ENCODE results near the gene FHIT.

FHIT gene

DNA sequence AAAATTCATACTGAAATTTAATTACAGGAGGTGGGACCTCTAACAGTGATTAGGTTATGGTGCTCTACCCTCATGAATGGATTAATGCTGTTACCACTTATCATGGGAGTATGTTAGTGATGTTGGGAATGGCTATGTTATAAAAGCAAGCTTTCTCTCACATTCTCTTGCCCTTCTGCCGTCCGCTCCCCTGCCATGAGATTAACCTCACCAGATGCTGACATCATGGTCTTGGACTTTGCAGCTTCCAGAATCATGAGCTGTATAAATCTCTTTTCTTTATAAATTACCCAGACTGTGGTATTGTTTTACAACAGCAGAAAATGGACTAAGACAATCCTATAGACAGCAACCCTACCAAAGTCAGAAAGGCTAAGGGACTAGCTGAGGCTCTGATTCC lies 884.8 kb downstream of the FHIT start:
- DNase-seq, result no peak

DNA sequence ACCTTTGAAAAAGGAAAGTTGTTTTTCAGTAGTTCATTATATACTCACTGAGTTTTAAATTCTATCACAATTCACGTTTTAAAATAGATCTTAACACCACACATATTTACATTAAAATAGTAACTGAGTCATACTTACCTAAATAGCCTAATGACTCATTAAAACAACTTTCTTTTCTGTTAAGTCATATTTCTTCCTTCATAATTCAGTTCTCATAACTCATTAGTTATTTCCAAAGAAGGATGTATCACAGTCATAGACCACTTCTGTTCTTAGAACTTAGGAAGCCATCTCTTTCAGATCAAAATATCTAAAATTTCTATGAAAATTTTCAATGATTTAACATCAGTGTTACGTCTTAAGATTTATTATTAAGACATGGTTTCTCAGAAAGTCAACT lies 885.9 kb downstream of the FHIT start:
- DNase-seq, result no peak

DNA sequence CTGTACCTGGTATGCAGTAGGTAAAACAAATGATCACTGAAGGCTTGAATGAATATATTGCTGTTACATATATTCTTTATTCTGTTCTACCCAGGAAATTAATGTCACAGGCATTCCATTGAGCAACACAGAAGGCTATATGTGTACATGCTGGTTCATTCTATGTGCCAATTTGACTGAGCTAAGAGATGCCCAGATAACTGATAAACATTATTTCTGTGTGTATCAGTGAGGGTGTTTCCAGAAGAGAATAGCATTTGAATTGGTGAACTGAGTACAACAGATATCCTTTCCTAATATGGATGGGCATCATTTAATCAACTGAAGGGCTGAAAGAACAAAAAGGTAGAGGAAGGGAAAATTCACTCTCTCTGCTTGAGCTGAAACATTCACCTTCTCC lies 886.8 kb downstream of the FHIT start:
- no peak for DNase-seq

DNA sequence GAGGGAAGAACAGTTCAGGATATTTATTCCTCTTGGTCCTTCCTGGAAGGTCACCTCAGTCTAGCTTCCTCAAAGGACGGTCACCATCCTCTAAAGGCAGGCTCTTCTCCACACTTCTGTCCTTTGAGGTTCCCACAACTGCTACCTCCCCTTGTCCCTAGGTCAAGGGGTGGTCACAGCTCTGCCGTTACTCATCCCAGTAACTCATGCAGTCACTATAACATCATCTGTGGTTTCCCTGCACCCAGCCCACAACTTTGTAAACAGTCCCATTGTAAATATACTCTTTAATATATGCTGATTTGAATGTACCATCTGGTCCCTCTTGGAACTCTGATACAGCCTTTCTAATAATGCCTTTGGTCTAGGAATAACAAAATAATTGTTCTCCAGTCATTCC lies 887.4 kb downstream of the FHIT start:
- DNase-seq, result peak; percentile 6

DNA sequence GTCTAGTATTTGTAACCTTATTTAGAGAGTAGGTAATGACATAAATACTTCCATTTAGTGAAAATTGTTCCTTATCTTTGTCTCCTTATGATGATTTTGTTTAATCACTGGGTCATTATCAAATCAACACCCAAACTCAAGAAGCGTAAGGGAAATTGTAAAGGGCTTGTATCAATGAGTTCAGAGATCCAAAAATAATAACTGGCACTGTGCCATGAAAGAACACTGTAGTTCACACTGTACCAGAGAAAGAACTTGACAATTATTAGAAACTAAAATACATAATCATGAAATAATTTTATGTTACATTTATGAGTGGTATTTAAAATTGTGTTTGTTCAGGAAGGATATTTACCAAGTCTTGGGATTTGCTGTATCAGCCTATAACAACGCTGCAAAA lies 895.4 kb downstream of the FHIT start:
- no peak for DNase-seq

DNA sequence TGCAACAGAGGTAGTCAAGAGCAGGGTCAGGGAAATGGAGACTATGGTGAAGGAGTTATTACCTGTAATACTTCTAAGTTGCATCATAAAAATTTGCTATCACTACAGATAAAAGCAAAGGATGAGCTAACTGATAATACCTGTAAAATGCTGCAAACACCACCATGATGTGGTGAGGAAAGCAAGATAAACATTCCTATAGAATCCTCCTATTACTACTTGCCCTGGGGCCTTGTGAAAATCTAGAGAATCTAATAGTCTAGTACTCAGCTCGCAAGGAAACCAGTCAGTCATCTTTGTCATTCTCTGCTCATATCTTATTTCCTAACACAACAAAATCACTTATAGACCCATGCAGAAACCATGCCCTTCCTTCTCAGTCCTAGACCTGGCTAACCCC lies 899.8 kb downstream of the FHIT start:
- no peak for DNase-seq

DNA sequence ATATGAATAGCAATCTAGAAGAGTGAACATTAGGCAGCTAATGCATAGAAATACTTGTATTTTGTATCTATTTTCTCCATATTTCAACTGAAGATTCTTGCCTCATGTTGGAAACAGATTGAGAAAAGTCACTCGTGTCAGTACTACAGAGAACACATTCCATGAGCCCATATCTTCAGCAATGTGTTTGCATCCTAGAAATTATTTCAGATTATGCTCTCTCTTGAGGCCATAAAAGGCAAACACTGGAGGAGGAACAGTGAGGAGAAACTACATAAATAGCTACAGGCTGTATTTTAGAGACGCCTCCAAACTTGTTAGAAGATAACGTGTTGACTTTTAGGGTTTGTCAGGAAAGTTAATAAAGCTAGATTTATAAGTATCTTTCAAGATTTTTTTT lies 906.9 kb downstream of the FHIT start:
- DNase-seq, result no peak

DNA sequence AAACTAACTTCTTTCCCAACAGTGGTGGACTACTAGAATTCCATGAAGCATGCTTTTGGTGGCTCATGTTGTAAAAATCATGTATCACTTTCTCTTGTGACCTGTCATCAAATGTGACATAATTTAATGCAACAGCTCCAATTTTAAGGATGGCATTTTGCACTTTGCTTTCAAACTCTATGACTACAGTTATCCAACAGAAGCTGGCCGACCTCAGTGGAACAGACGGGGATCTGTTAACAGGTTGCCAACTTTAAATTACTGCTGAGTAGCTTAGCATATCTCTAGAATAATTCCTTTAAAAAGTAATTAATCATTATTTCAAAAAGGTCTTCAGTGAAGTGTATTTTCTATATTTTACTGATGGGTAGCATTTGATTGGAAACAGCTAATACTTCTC lies 907.4 kb downstream of the FHIT start:
- no peak for DNase-seq

DNA sequence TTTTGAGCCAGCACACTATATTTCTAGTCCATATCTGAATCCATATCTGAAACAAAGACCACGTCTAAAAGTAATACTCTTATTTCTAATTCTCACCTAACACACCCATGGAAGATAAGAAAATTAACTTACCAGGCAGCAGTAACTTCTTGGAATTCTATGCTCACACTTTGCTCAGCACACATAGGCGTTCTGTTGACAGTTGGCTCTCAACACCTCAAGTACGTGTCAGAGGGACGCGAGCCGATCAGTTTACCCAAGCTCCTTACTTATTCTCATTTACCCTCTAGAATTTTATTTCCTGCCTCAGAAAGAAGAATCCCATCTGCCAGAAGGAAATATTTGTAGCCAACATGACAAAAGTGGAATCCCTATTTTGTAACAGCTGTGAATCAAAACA lies 911.9 kb downstream of the FHIT start:
- DNase-seq, result no peak

DNA sequence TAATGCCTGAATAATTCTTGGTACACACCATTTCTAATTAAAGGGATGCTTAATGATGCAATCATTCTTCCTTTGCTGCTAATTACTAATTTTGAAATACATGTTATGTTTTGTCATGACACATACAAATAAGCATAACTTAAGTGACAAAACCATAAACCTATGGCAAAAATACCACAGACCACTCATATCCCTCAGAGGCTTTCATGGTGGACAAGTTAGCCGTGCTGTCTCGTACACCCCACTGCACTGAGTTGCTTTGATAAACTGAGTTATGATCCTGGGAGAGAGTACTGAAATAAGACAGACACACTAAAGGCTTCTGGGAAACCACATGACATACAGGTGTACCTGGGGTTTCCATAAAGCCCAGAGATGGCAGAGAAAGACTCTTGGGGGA lies 913.8 kb downstream of the FHIT start:
- no peak for DNase-seq

DNA sequence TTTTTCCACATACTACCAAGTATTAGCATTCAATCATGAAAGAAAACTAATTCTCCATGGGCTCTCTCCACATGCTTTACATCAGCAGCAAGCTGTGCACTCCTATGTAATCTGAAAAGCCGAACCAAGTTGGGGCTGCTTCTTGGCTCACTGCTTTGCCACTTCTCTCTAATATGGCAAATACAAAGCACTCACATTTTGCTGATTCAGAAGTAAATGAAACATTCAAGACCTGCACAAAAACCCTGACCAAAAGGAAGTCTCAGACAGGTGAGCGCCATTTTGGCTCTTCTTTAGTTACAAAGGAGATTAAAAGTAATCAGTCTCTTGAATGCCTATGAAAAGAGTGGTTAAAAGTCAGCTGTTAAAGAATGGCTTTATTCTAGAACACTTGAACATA lies 915.2 kb downstream of the FHIT start:
- no peak for DNase-seq

DNA sequence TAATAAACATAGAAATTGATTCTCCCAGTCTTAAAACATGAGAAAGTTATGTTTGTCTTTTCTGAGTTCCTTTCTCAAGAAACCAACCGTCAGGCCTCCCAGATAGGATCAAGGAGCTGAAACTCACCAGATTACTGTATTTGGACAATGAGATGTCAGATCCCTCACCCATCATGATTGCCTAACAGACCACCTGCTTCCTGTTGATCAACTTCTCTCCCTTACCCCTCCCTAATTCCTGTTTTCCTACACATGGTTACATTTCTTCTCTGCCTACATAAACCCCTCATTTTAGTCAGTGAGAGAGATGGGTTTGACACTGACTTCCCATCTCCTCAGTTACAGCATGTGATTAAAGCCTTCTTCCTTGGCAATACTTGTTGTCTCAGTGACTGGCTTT lies 917.5 kb downstream of the FHIT start:
- no peak for DNase-seq

DNA sequence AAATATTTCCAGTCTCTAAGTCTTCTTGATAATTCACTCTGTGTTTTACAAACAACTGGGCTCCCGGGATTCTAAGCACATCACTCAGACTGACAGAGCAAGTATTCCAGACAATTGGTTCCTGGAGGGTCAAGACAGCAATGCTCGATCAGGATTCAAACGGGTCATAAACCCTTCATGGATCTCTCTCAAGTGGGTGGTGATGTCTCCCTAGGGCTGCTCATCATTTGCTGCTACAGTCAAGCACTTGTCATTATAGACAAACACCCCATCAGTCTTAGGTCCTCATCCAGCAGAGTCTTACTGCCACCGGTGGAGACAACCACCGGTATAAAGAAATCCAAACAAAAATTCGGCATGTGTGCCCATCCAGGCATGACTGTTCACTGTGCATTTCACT lies 921.1 kb downstream of the FHIT start:
- DNase-seq, result no peak

DNA sequence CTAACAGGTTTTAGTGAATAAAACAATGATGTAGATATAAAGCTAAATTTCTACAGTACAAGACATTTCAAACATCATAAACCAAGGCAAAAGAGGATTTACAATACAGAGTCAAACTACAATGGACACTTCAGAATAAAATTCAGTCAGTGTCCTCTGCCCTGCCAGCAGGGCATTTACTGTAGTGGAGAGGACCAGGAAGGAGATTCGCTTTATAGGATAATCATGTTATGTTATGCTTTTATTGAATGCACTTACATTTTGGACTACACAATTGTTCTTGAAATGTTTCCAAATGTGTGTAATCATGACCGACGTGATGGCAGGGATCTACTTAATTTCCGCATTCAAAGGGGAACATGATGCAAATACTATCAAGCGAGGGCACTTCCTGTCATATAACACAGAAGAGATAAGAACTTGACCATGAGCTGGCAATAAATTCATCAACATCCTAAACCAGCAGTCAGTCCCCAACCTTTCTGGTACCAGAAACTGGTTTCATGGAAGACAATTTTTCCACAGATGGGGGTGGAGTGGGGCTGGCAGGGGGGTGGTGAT lies 925.6 kb downstream of the FHIT start:
- no peak for DNase-seq

DNA sequence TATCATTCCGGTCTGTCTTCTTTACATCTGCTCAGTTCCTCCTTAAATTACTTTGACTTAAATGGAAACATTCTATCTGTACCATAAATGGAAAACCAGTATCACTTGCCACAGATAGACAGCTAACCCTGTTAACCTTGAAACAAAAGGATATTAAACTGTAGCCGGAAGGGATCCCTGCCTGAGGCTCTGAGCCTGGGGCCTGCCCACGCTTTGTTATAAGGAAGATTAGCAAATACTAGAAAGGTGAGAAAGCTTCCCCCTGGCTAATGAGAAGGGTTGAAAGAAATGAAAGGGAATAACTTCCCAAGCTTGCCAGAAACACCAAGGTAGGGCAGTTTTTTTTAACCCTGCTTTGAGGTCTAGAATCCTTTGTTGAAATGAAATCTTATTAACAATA lies 927.6 kb downstream of the FHIT start:
- DNase-seq, result no peak

DNA sequence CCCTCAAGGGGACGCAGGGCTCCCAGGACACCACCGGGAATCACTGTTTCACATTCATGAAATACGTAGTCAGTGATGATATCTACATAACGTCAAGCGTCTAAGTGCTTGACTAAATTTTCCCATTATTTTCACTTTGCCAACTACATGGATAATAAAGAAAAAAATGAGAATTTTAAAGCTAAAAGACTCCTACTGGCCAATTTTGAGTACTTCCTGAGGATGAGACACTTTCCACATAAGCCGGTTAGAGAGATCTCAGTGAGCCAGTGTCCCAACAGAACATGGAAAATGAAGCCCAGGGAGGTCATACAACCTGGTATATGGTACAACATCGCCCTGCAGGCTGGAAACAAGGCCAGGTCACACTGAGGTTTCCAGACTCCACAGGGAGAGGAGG lies 928.1 kb downstream of the FHIT start:
- DNase-seq, result no peak

DNA sequence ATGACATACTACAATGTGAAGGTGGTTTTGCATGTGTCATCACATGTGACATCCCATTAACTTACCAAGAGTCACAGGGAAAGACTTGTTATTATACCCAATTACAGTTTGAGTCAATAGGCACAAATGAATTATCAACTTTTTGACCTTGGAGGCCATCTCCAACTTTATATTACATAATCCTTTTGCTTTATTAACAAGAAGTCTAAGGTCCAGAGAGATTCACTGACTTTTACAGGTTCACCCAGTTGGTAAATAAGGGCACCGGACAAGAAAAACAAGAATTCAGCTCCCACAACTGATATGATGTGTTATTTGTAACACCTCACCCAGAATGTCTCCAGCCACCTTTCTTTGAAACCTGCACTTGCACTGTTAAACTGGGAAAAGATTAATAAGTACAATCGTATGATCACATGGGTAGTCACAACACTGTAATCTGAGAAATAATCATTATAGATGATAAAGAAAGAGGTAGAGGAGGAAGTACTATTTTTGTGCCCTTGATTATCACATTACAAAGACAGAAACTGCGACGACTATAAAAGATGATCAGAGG lies 928.9 kb downstream of the FHIT start:
- no peak for DNase-seq

DNA sequence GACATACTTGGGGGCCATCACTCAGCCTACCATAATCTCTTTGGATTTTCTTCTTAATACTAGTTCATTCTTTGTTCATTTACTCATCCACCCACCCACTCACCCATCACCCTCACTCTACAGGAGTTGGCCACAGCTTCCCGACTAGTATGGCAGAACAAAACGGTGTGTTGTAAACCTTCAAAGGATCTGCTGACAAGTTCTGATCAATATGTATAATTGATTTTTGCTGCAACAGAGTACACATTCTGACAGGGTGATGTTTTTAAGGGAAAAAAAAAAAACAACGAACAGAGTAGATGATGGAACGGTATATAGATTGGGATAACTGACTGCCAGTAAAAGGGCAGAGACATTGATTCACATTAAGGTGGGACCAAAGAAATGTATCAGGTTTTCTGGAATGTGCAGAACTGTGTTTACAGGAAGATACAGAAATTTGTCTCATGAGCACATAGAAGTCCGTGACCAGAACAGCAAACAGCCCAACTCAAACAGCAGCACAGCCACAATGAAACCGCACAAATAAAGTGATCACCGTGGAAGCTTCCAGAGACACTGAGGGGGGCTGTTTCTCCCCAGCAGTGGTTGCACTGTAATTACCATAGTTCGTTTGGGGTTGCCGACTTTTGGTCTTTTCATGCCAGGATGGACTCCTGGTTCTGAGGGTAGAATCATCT lies 931.9 kb downstream of the FHIT start:
- DNase-seq, result no peak

DNA sequence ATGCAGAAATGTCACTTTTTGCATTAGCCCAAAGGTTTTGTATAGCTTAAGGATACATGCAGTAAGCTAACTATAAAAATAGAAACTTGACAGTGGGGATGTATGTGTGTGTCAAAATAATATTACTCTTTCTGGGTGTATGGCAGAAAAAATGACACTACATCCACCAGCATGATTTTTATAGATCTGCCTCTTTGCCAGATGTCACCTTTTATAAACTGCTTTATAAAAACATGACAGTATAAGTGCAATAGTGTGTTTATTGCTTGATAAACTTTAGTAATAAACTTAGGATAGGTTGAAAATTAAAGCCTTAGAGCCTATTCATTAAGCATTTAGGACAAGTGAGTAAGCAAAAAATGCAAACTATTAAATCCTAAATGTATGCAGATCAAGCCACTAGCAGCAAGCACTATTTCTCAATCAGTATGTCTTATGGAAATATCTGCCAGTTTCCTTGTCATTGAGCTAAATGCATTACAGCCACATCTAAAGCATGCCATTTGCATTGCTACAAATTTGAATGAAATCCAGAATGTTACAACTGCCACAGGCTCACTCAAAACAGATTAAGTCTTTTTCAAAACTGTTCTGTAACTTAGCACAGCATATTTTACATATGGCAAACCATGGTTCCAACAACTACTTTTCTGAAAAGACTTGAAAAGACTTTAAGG lies 935.0 kb downstream of the FHIT start:
- no peak for DNase-seq

DNA sequence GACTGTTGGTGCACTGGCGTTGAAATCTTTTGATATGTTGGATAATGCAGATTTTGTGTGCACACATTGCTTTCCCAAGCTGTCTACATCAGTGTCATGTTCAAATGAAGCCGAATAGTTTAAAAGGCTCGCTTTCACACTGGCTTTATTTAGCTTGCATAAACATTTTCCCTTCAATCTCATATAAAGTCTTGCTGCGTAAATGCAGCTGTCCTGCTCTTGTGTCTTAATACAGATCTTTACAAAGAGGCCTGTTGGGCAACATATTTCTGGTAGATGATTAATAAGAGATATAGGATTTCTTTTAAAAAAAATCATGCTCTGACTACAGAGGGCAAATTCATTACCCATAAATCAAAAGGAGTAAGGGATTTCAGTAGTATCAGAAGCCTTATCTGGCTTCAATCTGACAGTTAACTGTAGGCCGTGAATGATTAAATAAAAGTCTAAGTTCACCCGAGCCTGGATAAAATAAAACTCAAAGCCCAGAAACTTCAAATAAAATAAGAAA lies 937.2 kb downstream of the FHIT start:
- DNase-seq, result no peak

DNA sequence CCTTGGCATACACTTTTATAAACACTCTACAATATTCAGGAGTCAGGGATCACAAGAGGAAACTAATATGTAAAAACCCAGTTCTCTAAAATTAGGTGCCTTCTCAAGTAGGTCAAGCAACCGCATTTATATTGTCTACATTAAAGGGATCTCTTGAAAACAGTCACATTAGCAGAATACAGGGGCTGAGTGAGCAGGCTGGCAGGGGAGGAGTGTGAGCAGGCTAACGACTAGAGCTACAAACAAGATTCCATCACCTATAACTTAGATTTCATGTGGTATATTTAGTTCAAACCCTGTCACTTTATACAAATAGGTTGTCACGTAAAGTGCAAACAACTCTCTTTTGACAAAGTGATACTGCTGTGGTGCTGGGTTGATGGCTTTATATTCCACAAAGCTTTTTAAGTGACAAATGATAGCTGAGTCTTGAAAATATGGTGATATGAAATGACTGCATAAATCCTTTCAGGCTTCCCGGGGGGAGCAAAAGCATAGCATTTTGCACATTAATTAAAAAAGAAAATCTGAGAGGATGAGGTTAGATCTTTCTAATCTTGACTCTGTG lies 937.9 kb downstream of the FHIT start:
- DNase-seq, result no peak

DNA sequence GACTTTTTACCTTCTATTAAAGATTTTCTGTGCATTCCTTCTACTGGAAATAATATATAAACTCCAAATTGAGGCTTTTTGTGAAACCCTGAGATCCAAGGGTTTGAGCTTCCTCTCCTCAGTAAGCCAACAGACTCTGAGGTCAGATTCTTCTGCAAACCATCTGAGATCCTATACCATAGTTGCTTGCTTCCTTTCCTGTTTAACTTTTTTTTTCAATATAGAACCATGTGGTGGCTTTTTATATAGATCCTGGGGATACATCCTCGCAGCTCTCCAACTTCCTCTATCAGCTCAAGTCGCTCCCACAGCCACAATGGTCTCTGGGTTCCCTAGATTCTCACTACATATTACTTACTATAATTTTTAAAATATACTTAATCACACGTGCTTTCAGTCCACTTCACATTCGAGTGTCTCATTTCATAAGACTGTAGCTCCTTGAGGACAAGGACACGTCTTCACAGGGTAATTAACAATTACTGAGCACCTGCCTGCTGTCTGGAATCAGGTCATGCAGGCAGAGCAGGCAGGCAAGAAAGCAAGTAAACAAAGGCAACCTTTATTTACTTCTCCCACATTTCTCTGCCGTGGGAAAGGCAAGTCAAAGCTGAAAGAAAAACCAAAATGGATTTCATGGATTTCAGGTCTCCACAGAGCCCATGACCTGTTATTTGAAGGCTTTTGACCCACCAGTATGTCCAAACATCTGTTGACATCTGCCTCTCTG lies 941.5 kb downstream of the FHIT start:
- no peak for DNase-seq

DNA sequence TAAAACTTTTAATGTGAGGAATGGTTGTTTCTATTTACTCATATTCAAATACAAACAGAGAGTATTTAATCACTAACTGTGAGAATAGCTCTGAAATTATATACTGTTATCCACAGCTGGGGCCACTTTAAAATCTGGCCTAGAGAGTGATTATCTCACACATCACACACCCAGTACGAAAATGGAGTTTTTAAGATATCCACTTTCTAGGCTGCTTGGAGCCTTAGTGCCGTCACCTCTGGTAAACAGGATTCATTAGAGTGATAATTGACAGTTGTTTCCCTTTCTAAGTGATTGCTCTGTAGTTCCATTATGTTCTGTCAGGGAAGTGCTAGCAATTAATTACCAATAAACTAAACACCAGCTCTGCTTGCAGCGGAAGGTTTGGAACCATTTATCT lies 942.4 kb downstream of the FHIT start:
- no peak for DNase-seq

Data from stimulated activated CD4-positive, alpha-beta T cell treated with anti-CD3 and anti-CD28 coated beads, Interleukin-4, amount 100 ng/mL, for 24 hours (primary cell).